COLO829 (cell line): ENCODE data around the gene MAPK1IP1L.
"Not testable (repeated sequence)": the region's sequence is repeated elsewhere in the genome, so short reads cannot be mapped to it uniquely, and the experiment has no call there.

Experiments used
- DNase-seq: peaks from one replicate; pipeline ENCODE4 v3.0.0; 2012; ENCODE audit warnings: low spot score

Gene MAPK1IP1L

DNA sequence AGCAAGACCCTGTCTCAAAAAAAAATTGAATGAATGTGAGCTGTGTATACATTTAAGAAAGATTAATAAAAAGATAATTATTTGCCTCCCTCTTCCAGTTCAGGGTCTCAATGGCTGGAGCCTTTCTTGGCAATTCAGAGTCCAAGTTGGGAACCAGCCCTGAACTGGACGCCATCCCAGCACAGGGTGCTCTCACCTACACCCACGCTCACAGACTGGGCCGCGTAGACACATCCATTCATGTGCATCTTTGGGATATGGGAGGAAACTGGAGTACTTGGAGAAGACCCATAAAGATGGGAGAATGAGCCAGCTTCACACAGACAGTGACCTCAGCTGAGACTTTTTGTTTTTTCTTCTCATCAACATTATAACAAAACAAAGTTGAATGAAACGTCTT lies 6.5 kb downstream of the MAPK1IP1L start:
- no peak for DNase-seq

- DNase-seq = no peak
Measured at GRCh38 chr14:55059333-55059732, 7.9 kb downstream of the MAPK1IP1L start.

DNA sequence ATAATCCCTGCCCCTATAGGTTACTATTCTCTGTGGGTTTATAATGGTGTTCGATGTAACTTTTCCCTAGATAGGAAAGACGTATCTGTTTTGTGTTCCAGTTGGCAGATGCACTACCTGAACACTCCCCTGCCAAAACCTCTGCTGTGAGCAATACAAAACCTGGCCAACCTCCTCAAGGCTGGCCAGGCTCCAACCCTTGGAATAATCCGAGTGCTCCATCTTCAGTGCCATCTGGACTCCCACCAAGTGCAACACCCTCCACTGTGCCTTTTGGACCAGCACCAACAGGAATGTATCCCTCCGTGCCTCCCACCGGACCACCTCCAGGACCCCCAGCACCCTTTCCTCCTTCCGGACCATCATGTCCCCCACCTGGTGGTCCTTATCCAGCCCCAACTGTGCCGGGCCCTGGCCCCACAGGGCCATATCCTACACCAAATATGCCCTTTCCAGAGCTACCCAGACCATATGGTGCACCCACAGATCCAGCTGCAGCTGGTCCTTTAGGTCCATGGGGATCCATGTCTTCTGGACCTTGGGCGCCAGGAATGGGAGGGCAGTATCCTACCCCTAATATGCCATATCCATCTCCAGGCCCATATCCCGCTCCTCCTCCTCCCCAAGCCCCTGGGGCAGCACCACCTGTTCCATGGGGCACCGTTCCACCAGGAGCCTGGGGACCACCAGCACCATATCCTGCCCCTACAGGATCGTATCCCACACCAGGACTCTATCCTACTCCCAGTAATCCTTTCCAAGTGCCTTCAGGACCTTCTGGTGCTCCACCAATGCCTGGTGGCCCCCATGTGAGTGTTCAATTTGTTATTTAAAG lies 11.3 kb downstream of the MAPK1IP1L start:
- no peak for DNase-seq

GRCh38 chr14:55064896-55065295 lies 13.4 kb downstream of the MAPK1IP1L start:
- DNase-seq = not testable (repeated sequence)

DNA sequence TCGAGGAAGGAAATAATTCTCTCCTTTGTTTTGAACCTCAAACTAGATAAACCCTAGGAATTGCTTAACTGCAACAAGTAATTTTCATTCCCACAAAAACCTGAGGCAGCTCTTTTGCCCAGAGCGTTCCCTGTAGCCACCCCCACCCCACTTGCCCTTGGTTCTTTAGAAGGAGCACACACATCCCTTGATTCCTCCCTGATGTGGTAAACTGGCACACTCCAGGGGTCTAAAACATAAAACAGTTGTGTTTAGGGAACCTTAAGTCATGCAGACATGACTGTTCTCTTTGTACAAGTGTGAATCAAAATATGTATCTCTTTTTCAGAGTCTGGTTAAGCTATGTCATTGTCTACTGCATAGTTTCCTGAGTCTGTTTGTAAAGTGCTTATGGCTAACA lies 14.0 kb downstream of the MAPK1IP1L start:
- DNase-seq = no peak

DNA sequence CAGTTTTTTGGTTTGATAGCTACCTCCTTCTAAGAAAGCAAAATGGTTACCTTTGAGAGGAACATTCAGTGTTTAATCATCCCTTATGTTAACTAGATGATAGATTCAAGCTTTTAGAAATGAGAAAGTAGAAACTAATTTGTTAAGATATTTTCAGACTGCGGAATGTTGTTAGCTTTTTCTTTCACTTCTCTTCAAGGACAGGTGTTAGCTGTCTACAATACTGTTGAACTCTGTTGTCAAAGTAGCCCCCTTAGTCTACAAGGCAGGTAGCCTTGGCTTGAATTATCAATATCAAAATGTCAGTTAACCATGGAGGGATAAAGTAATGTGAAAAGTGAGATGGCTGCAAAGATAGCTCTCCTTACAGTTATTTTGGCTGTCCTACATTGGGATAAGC lies 14.8 kb downstream of the MAPK1IP1L start:
- DNase-seq = no peak

- DNase-seq = no peak
Measured at GRCh38 chr14:55070981-55071411, 19.5 kb downstream of the MAPK1IP1L start.

DNA sequence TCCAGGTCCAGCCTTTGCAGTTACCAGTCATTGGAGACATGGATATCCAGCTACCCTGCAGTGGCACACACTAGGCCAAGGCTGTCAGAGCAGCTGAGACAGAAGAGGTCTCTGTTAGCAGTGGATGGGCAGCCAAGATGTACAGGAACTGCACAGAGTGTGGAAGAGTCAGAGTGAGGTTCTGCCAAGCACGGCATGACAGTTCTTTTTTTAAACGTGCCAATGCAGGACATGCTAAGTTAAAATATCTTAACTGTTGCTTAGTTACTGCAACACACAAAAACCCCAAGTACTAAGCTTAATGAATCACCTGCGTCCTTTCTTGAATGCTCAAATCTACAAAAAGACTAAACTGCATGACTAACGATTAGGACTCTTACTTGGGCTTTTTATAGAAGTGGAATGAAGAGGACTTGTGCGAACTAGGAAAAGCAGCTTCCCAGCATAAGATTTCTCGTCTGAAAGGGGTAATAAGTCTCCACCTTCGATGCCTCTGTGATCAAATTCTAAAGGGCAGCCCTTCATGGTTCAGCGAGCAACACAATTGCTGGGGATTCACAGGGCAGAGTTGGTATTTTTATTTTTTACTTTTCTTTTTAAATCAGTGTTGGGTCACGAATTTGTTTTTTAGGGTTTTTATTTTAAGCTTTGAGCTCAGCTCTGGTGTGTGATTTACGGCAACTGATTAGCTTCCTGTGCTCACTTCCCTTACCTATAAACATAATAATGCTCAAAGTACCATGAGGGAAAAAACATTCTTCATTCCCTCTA lies 20.6 kb downstream of the MAPK1IP1L start:
- no peak for DNase-seq

DNA sequence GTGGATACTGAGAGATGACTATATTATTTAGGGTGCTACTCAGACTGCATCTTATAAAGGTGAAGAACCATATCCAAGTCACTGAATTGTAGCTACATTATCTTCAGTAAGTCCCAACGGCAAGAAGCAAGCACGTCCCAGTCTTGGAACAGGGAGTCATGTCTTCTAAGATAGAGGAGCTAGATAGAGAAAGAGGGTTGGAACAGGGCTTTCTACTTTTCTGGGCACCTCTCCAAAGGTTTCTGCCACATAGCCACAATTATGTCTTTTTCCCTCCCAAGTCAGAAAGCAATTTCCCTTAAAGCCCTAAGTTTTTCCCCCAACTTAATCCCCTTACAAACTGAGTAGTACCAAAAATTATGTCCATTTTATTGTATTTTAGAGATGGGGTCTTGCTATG lies 22.4 kb downstream of the MAPK1IP1L start:
- DNase-seq = no peak

DNA sequence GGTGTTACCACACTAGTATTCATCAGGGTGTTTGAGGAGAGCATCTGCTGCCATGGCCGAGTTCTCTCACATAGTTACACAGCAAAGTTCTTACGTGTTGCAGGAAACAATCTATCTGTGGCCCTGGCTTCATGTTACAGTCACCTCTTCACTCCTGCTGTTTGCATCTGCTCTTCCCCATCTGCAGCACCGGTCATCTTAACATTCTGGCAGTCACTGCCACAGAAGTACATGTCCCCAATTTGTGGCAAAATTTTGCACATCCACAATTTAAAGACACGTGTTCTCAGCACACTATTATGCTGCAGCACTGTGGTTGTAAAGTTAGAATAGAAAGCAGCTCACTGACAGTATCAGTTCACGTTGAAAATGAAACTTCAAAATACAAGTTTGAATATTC lies 23.2 kb downstream of the MAPK1IP1L start:
- DNase-seq = no peak

DNA sequence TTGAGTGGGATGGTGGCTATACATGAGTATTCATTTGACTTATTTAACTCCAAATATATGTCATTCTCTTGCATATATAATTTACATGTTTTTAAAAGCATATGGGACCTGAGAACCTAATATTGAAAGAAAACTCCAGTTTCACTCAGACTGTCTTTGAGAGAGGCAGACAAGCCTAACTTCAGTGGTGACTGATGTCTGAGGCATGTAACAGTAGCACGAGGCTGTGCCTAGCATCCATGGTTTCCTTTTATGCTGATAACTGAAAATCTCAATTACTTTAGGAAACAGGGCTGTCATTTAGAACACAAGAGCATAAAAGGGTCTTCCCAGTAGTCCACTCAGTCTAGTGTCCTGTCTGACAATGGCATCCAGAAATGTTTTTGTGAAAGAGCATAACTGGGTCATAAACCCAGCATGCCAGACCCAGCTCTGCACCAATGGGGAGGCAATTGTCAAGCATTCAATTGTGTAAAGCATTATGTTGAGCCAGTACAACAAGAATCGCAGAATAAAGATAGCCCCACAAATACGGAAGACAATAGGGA lies 24.3 kb downstream of the MAPK1IP1L start:
- no peak for DNase-seq

DNA sequence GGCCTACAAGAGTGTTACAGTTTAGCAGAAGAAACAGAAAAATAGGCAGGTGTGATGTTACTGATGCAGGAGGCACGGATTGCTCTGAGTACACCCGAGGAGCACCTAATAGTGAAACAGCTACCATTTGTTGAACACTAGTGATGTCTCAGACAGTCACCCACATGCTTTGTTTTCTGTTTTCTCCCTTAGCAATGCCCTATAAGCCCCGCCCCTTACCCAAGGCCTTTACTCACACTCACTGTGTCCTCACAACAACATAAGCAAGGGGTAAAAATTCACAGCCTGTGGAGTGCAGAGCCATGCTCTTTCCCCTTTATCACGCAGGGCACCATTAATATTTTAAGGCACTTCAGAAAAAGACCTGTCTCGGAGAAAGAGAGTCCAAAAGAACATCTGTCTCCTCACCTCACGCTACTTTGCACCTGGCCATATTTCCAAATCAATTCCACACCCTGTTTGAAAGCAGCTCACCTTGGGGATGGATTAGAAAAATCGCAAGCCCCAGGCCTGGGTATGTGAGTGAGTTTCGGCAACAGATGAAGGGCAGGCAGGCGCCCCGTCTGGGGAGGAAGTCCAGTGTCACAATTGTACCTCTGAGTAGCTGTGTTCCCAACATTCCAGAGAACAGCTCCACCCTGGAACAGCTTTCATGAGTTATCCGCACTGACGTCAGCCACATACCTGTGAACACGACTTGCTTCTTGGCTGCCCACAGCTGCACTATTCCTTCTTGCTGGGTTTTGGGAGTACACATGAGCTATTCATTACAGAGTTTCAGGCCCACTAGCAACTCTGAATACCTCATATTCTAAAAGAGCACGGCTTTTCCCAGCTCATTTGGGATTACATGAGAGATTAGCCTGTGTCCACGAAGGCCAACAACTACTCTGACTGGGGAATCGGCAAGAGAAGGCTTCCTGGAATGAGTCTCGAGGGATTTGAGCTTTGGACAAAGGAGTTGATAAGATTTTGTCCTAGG lies 26.0 kb downstream of the MAPK1IP1L start:
- DNase-seq = no peak

GRCh38 chr14:55079961-55080360 lies 28.5 kb downstream of the MAPK1IP1L start:
- DNase-seq = not testable (repeated sequence)

DNA sequence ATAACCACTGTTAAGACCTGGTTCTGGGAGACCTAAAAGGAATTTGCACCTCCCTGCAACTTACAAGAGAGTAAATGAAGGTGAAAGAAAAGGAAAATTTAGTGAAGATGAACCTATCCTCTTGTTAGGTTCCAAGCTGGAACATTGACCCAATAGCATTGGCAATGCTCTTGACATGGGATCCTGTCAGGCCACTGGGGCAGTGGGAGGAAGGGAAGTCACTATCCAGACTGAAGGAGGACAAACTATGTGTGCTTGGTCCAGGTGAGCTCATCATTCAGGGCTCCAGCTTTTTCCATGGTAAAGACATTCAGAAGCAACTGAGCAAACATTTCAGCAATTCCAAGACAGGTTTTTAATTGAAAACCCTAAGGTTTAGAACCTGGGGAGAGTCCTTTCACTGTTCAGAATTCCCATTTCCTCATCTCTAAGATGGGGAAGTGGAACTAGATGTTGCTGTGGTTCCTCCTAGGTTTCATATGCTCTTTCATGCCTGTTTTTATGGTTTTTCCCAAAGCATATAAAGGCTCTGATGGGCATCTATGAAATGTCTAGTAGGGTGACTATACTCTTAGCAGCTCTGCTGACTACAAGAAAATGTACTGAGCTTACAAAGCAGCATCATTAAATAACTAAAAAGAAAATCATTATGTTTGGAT lies 33.1 kb downstream of the MAPK1IP1L start:
- DNase-seq = no peak

- DNase-seq = no peak
Measured at GRCh38 chr14:55085060-55085660, 33.7 kb downstream of the MAPK1IP1L start.

DNA sequence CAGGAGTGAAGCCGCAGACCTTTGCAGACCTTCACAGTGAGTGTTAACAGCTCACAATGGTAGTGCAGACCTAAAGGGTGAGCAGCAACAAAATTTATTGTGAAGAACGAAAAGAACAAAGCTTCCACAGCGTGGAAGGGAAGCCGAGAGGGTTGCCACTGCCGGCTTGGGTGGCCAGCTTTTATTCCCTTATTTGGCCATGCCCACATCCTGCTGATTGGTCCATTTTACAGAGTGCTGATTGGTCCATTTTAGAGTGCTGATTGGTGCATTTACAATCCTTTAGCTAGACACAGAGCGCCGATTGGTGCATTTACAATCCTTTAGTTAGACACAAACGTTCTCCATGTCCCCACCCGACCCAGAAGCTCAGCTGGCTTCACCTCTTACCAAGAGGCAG lies 35.5 kb downstream of the MAPK1IP1L start:
- no peak for DNase-seq

- no peak for DNase-seq
Measured at GRCh38 chr14:55088356-55088755, 36.9 kb downstream of the MAPK1IP1L start.

DNA sequence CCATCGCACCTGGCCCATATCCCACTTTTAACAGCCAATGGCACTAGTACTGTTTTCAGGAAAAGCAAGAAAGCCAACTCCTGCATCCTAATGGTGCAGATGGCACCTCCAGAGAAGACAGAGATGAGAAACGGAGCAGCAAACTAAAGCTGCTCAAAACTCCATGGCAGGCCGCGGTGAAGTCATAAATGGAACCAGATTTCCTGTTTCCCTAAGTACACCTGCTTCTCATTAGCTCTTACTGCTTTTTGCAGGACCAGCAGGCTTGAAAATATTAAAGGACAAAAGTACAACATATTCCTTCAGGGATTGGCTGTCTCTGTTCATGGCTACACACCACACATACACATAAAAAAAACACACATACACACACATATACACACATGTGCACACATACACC lies 40.9 kb downstream of the MAPK1IP1L start:
- no peak for DNase-seq

GRCh38 chr14:55094292-55095157 lies 43.1 kb downstream of the MAPK1IP1L start:
- no peak for DNase-seq
